A673 (cell line): Measurements from ENCODE around the gene SAMD11.

Source experiments
- CTCF ChIP-seq: fragments of 300-800, 200-600 bp; sonication (generic); conservative IDR thresholded peaks from 2 replicates; pipeline ENCODE4 v1.5.1; 2017; ENCODE audit warnings: low read depth, mild to moderate bottlenecking, antibody characterized with exemption, low read length, moderate library complexity, mixed read lengths
- EZH2 ChIP-seq: fragments of 200-600 bp; sonication (generic); IDR thresholded peaks from 2 replicates; pipeline ENCODE4 v1.6.1; 2017; ENCODE audit warnings: borderline replicate concordance, low read depth, mild to moderate bottlenecking, mixed read lengths, antibody characterized with exemption, low read length; ENCODE audit not compliant: poor library complexity, severe bottlenecking

DNA sequence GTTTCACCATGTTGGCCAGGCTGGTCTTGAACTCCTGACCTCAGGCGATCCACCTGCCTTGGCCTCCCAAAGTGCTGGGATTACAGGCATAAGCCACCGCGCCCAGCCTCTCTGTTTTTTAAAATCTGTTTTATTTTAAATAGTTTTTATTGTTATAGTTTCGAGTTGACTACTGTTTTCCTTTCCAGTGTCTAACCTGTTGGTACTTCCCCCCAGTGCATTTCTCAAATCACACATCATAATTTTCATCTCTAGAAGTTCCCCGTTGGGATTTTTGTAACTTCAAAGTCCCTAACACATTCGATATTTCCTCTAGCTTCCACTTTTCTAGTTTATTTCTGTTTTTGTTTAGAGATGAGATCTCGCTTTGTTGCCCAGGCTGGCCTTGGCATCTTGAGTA is 68.6 kb downstream of the SAMD11 start:
- TF ChIP-seq EZH2 (no peak), CTCF (no peak)
